NOMO-1 (cell line): ENCODE data around the gene KRTAP10-4.
"Not testable (repeated sequence)": the region's sequence is repeated elsewhere in the genome, so short reads cannot be mapped to it uniquely, and the experiment has no call there.

Experiments
- DNase-seq, 2 experiments: peaks; one replicate each; lab custom pipeline; 2025; ENCODE audit not compliant: unreplicated experiment in 2 of 2; lab: John Stamatoyannopoulos, UW

The KRTAP10-4 gene

DNA sequence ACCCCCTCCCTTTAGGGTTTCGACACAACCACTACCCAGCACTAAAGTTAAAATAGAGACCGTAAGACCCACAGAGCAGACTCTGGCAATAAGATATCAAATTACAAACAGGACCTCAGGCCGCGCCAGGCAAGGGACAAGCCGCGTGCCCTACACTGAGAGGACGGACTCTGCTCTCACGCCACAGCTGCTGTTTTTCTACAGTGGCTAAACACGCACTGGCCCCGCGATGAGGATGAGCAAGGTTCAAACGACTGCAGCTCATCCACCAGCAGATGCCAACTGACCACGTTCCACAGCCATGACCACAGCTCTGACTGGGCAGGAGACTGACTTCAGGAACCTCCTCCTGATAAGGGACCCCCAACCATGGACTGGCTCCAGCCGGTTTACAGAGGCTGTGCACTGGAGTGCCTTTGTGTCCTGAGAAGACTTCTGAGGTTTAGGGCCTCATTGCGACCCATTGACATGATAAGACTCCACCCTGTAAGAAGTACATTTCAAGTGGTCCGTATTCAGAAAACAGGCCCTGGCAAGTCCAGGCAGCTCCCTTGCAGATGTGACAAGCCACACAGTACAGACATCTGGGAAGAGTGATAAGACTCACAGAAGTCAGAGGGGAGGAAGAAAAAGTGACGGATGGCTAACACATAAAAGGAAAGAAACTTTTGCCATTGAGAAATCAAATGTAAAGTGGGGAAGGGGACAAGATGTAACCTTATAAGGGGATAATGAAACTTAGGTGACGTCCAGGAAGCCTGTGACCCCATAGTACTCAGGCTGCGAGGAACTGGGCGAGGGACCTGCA is 20.3 kb downstream of the KRTAP10-4 start:
- DNase-seq = no peak

DNA sequence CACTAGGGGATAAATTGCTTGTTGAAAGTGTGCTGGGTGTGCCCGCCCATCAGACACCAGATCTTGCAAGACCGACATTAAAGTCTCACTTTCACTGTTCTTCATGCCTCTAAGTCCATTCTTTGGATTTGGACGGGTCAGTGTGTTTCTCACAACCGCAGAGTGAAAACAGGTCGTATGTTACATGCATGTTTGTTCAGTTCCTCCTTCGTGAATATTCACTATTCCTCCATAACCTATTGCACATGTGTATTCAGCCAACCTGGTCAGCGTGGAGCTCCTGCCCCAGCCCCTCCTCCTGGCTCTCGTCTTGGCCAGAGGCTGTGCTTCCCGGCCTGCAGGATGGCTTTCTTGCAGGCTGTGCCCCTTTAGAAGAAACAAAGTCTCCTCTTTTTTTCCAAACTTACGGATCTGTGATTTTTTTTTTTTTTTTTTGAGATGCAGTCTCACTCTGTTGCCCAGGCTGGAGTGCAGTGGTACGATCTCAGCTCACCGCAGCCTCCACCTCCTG is 20.9 kb downstream of the KRTAP10-4 start:
- DNase-seq = no peak

DNA sequence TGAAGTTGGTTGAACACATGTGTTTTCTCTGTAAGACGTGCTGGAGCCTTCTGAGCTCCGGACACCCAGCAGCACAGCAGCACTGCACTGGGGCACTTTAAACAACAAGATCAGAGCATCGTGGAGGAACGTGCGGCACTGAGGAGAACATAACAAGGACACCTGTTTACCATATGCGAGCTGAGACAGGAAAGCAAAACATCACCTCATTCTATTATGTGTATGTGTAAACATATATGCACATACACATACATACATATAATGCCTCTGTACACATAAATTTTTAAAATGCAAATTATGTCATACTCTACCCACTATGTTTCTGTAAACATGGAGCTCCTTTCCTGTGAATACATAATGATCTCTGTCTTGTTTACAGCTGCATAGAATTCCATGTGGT is 22.0 kb downstream of the KRTAP10-4 start:
- no peak for DNase-seq

DNA sequence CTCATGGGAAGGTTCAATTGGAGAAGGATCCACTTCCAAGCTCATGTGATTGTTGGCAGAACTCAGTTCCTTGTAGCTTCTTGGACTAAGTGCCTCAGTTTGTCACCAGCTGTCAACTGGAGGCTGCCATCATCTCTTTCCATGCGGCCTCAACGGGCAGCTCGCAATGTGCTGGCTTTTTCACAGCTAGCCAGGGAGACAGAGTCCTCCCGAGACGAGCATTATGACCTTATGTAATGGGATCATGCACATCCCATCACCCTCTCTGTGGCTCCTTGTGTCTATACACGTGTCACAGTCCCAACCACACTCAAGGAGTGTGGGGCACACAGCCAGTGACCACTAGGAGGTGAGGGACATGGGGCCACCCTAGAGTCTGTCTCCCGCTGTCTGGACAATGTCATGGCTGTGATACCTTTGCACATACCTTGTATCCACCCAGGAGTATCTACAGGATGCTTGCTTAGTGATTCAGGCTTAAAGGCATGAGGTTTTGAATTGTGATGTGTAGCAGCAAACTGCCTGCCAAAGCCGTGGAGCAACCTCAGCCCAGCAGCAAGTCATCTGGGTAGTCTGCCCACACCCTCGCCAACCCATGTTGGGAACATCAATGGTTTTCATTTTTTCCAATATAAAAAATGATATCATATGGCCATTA is 22.7 kb downstream of the KRTAP10-4 start:
- DNase-seq = no peak

DNA sequence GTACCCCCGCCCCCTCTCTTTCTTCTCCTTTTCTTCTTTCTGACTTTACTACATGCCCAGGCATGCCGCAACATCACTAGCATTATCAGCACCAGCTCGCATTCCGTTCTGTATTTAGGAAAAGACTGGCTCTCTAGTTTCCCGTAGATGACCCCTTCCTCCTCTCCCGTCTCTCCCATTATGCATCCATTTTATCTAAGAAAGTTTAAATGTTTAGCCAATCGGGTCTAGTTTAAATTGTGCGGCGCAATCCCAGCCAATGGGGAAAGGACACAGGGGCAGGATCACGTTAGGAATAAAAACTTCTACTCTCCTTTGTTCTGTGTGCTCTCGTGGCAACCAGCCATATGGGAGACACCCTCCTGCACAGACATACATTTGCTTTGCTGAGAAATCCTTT is 24.5 kb downstream of the KRTAP10-4 start:
- no peak for DNase-seq

DNA sequence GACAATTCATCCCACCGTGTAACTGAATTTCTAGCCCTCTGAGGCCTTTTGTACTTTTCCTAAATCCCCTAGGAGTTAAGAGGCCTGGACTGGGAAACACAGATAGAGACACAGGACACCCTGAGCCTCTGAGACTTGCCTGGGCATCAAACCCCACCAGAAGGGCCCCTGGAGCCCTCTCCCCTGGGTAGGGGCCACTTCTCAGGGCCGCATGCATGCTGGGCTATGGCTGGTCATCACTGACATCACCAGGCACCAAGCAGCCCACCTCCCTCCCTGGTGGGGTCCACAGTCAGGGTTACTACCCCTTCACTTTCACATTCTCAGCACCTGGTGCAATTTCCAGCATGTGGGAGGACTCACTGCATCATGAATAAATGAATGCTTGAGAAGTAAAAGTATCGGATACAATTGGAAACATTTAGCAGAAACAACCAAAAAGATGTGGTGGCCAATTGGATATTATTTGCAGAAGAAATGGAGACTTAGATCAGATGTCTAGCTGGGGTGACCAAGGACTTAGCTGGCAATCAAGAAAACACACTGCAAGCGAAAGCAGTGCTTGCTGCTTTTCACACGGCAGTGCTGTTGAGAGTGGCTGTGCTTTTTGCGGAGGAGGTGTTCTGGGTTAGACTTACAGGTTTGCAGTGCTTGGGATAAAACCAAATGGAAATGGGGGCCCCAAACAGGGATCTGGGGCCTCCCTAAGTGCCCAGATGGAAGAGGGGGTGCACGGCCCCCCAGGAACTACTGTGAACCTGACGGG is 25.9 kb downstream of the KRTAP10-4 start:
- no peak for DNase-seq

DNA sequence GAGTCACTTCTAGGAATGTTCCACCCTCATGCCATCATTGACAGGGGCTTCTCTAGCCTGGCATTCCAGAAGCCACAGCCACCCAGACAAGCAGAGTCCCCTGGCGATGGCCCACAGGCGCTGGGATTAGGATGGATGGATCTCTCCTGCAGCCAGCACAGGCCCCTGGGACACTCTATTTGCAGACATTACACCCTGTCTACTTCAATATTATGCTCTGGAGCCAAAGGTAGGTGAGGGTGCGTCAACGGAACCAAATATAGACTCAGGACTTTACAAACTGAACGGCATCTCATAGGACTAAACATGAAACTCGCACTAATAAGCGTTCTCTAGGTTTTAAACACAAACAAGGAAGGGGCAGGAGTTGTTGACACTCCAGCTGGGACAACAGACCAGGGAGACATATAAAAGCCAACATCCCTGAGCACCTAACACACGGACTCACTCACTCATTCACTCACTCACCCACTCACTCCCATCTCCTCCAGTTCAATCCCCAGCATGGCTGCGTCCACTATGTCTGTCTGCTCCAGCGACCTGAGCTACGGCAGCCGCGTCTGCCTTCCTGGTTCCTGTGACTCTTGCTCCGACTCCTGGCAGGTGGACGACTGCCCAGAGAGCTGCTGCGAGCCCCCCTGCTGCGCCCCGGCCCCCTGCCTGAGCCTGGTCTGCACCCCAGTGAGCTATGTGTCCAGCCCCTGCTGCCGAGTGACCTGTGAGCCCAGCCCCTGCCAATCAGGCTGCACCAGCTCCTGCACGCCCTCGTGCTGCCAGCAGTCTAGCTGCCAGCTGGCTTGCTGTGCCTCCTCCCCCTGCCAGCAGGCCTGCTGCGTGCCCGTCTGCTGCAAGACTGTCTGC is 26.8 kb downstream of the KRTAP10-4 start, which contains the start of gene KRTAP10-7:
Gene KRTAP10-7, plus strand, starts transcription at position 480 of the 861 bp plus-strand sequence. Its CDS starts 25 bp downstream, at position 505.
- DNase-seq = not testable (repeated sequence)

DNA sequence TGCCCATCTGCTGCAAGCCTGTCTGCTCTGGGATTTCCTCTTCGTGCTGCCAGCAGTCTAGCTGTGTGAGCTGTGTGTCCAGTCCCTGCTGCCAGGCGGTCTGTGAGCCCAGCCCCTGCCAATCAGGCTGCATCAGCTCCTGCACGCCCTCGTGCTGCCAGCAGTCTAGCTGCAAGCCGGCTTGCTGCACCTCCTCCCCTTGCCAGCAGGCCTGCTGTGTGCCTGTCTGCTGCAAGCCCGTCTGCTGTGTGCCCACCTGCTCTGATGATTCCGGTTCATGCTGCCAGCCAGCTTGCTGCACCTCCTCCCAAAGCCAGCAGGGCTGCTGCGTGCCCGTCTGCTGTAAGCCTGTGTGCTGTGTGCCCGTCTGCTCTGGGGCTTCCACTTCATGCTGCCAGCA is 27.6 kb downstream of the KRTAP10-4 start:
- DNase-seq = not testable (repeated sequence)

DNA sequence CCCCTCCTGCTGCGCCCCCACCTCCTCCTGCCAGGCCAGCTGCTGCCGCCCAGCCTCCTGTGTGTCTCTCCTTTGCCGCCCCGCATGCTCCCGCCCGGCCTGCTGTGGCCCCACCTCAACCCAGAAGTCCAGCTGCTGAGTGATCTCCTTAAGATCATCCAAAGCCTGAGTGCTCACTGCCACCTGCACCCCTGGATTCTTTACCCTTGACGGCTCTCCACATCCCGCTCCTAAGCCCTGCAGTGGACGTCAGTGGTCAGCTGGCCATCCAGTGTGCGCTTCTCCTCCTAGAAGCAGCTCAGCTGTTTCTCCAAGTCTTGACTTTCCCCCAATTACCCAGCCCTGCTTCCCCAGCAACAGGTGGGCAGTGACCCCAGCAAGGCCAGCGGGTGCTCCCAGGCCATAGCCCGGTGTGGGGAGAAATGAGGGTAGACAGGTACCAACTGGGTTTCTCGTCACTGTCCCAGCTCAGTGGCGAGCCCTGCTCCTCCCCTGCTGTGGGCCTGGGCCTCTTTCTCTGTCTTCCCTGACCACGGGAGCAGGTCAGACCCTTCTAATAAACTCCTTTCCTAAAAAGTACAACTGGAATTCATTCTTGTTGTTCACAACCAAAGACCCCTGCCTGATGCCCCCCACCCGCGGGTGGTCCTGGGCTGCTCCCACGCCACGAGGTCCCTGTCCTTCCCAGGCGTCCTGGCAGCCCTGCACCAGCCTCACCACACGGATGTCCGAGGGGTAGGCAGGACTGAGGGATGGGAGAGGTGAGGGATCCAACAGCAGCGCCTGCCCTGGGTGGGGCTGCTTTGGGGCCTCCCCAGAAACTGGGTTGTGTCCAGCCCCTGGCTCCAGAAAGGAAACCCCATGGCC is 28.3 kb downstream of the KRTAP10-4 start:
- no peak for DNase-seq

DNA sequence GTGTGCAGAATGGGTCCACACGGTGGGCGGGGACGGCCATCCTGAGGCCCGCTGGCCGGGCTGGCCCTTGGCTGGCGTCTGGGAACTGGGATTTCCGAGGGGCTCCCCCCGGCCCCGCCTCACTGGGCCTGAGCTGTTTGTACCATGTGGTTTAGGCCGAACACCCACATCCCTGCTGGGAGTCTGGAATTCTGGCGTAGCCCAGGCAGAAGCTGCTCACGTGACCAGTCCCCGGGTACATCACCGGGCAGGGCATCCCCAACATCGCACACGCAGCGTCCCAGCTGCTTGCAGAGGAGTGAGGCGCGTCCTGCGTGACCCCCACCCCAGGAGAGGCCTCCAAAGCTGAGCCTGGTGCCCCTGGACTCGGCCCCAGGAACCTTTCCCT is 28.9 kb downstream of the KRTAP10-4 start:
- DNase-seq = no peak

DNA sequence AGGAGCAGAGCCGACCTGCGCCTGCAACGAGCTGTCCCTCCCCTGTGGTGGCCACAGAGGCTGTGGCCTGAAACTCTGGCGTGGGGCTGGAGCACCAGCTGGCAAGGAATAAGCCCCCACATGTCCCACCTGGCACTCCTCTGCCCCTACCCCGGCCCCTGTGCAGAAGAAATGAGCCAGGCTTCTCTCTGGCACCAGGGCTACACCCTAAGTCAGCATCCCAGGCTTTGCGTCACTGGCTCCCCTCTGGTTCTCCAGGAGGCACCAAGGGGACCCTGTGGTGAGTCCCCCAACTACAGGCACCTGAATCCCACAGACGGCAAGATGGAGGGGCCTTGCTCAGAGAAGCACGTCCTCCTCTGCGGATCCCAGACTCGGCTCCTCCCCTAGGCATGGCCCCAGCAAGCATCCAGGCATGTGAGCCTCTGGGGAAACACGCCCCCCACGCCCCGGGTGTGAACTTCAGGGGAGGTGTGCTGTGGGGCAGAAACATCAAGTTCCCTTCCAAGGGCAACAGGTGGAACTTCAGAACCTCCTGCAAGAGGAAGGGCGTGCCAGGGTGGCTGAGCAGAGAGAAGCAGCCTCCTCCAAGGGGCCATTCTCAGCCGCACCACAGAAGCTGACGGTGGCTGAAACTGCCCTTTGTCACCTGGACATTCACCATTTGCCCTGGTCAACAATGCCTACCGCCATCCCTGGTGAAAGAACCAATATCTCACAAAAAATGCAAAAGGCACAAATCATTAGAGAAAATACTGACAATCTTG is 29.8 kb downstream of the KRTAP10-4 start:
- DNase-seq = no peak

DNA sequence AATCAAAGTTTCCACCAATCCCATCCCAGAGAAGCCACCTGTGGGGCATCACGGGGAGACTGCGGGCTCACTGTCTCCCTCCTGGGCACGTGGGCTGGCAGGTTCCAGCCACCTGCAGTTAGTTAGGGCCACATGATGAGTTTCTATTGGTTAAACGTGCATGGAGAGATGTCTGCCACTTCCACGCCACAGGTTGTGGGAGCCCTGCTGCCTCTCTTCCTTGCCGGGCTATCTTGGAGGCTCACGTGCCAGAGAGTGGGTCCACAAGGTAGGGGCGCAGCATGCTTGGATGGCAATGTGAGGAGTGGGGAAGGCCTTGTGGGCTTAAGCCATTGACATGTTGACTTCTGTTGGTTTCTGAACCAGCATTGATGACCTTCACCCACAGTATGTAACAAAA is 30.4 kb downstream of the KRTAP10-4 start:
- no peak for DNase-seq

DNA sequence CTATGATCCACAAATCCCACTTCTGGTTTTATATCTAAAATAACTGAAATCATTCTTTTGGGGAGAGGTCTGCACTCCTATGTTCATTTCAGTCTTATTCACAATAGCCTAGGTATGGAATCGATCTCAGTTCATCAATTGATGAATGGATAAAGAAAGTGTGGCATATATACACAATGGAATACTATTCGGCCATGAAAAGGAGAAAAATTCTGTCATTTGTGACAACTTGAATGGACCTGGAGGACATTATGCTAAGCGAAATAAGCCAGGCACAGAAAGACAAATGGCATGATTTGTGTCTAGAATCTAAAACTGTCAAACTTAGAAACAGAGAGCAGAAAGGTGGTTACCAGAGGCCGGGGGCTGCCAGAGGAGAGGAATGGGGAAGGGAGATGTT is 33.0 kb downstream of the KRTAP10-4 start:
- no peak for DNase-seq

DNA sequence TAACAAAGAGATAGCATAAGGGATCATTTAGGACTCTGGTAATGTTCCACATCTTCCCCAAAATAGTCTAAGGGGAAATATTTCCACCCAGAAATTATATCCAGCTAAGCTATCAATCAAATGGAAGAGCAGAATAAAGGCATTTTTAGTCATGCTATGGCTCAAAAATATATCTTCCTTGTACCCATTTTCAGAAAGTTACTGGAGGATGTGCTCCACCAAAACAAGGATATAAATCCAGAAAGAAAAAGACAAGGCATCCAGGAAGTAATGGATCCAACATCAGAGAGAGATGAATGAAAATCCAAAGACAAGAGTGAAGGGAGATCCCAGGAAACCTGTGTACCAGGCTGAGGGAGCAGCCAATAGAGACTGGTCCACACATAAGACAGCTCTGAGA is 35.7 kb downstream of the KRTAP10-4 start:
- no peak for DNase-seq

DNA sequence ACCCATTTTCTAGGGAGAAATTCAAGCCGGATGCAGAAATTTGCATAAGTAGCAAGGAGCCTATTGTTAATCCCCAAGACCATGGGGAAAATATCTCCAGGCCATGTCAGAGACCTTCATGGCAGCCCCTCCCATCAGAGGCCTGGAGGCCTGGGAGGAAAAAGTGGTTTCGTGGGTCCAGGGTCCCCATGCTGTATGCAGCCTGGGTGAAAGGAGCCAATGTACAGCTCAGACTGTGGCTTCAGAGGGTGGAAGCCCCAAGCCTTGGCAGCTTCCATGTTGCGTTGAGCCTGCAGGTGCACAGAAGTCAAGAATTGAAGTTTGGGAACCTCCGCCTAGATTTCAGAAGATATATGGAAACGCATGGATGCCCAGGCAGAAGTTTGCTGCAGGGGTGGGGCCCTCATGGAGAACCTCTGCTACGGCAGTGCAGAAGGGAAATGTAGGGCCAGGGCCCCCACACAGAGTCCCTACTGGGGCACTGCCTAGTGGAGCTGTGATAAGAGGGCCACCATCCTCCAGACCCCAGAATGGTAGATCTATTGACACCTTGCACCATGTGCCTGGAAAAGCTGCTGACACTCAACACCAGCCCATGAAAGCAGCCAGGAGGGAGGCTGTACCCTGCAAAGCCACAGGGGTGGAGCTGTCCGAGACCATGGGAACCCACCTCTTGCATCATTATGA is 36.8 kb downstream of the KRTAP10-4 start:
- not testable (repeated sequence) for DNase-seq

DNA sequence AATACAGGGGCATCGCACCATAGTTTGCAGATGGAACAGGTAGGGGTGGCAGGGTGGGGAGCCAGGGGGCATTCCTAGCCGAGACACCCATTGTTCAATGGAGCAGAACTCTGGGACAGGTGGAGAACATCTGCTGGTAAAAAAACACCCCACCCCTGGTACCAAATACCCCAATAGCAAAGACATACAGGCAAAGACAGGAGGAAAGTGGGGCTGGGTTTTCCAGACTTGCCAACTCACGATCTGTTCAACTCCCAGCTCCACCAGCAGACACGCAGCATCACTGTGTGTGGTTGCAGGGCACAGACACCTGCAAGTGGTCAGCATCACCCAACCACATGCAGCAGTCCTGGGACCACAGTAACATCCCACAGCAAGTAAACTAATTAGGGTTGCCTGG is 38.0 kb downstream of the KRTAP10-4 start:
- DNase-seq = no peak

DNA sequence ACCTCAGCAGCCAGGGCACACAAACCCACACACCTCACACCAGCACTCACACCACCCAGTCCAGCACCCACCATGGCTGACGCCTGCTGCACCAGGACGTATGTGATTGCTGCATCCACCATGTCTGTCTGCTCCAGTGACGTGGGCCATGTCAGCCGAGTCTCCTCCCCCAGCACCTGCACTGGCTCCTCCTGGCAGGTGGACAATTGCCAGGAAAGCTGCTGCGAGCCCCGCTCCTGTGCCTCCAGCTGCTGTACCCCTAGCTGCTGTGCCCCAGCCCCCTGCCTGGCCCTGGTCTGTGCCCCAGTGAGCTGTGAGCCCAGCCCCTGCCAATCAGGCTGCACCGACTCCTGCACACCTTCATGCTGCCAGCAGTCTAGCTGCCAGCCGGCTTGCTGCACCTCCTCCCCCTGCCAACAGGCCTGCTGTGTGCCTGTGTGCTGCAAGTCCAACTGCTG is 38.5 kb downstream of the KRTAP10-4 start, which contains the start of gene KRTAP10-8:
Gene KRTAP10-8, plus strand, starts transcription at position 51 of the 458 bp plus-strand sequence. Its CDS starts 22 bp downstream, at position 73.
- no peak for DNase-seq
